ENCODE measurements around the gene HDAC4.
A peak's percentile ranks its signal among the peaks of the same experiment; 100 is the strongest.

Gene HDAC4

DNA sequence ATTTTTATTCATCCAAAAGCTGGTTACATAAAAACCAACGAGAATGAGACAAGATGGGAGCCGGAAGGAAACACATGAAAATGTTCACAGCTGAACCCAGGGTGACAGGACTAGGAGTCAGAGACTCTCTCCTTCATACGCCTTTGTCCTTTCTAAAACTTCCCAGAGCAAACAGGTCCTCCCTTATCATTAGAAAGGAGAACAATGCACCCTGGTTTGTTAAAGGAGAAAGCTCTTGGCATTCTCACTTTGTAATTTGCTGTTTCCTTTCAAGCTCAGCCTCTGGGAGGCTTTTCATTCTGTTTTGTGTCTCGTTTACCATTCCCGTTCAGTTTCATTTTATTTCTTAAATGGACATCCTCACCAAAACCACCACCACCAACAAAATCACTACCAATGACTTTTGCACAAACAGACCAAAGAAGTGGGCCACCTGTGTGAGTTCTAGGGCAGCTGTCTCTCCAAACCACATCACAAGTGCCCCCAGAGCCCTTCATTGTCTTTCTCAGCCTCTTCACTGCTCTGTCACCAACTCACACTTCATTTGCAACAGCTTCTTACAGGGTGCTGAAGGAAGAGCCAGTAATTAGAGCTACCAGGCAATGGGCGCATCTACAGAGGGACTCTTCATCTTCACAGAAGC, 105.3 kb downstream of the HDAC4 start:
- no peak for DNase-seq (ENCODE audit: low spot score)

DNA sequence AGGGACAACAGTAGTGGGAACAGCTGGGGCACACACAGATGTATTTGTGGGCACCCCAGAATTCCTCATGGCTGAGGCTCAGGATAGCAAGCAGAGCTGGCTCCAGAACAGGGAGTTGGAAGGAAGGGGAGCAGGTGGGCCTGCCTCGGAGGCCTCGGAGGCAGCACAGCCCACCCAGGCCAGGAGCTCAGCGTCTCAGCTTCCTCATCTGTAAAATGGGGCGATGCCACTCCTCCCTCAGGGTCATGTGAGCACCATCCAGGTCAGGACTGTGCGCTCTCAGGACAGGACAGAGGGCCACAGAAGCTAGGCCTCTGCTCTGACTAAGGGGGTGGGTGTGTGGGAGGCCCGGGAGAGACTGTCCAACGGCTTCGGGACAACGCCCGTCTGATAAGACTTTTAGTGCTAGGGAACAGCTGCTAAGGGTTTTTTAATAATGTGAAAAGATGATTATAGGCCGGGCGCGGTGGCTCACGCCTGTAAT, 106.2 kb downstream of the HDAC4 start:
- DNase-seq (ENCODE audit: low spot score), result no peak

DNA sequence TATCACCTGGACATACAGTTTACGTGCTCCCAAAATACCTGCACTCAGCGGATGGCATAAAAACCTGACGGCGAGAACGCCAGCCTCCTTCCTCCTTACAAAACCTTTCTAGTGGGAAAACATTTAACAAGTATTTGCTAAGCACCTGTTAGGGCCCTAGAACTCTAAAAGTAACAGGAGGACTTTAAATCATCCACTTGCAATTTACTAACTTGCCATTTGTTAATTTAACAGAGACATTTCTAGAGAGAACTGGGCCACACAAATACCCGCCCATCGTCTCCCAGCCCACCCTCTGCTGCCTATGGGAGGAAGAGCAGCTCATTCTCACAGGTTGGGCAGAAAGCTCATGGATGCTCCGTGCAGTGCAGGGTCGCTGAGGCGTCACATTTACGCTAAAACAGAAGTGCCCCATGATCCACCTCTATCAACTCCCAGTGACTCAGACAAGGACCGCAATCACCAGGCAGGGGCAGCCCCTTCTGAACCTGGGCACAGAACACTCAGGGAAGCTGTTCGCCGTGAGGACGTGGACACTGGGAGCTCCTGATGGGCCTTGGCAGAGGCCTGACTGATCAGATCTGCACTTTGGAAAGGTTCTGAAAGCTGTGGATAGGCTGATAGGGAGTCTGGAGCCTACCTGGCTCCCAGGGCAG, 106.9 kb downstream of the HDAC4 start:
- peak; percentile 44 for DNase-seq (ENCODE audit: low spot score)

DNA sequence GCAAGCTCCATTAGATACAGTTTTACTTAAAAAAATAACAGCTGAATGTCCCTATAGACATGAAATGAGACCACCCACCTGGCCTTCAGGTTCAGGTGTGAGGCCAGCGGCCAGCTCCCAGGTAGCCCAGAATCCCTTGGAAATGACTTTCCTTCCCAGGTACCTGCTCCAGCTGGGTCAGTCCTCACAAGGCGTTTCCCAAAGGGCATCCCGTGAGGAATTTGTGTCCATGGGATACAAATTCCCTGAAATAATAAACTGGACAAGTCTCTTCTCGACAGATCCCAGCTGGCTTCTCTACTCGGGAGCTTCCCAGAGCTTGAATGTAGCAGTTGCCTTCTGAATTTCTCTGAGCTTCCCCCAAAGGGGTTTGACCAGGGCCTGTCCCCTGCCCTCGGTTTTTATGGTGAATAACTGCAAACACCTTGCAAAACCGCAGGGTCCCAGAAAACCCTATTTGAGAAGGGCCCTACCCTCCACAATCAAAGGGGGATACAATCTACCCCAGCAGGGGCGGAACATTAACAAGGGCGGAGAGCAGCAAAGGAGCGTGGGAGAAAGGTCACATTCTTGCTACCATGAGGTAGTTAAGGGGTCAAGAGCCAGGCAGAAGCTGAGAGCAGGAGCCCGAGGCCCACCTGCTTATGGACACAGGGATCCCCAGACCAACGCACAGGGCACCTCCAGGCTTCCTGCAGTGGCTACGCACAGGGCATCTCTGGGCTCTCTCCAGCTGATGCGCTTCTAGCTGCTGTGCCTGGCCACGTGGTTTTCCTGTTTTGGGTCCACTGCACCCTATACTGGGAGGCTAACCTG, 107.7 kb downstream of the HDAC4 start:
- DNase-seq (ENCODE audit: low spot score), result no peak

DNA sequence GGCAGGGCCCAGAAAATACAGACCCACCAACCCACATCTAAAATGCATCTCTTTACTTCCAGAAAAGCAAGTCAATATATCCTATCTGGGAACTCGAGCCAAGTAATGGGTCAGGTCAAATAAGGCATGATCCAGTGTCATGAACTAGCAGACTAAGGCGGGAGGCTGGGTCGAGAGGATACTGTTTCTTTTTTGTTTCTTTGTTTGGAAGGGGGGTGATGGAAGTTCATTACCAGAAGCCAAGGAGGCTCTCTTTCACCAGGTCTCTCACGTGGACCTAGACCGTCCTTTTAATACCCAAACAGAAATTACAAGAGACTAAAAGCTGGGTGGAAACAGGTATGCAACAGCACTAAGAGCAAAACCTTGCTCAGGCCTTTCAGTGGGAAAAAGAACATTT, 108.3 kb downstream of the HDAC4 start:
- DNase-seq (ENCODE audit: low spot score), result no peak

DNA sequence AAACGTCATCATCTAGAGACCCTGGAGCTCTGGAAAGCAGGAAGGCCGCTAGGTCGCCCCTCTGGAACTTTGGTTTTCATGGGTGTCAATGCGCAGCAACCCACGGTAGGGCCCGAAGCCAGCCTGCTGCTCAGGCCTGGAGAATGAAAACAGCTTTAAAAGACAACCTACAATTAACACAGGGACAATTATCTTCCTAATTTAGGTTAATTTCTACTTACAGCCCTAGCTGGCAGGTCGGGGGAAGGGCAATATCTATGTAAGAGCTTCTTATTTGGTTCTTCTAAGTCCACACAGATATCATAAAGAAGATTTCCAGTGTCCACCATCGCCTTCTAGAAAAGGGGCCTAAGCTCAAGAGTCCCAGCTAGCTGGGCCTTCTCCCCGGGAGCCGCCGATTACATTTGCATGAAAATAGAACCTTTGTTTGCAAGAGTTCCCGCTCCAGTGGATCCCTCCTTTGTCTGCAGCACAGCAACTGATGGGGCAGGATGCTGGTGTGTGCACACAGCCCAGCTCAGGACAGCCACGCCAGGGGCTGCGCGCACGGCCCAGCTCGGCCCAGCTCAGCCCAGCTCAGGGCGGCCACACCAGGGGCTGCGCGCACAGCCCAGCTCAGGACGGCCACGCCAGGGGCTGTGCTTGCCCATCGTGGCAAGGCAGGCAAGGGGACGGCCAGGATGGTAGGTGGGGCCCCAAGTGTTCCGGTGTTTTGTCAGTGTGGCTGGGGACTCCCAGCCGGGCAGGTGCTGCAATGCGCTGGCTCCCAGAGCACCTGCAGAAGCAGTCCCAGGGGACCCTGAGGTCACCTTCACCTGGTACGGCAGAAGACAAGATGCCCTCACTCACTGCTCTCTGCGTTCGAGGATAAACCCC, 109.1 kb downstream of the HDAC4 start:
- no peak for DNase-seq (ENCODE audit: low spot score)

DNA sequence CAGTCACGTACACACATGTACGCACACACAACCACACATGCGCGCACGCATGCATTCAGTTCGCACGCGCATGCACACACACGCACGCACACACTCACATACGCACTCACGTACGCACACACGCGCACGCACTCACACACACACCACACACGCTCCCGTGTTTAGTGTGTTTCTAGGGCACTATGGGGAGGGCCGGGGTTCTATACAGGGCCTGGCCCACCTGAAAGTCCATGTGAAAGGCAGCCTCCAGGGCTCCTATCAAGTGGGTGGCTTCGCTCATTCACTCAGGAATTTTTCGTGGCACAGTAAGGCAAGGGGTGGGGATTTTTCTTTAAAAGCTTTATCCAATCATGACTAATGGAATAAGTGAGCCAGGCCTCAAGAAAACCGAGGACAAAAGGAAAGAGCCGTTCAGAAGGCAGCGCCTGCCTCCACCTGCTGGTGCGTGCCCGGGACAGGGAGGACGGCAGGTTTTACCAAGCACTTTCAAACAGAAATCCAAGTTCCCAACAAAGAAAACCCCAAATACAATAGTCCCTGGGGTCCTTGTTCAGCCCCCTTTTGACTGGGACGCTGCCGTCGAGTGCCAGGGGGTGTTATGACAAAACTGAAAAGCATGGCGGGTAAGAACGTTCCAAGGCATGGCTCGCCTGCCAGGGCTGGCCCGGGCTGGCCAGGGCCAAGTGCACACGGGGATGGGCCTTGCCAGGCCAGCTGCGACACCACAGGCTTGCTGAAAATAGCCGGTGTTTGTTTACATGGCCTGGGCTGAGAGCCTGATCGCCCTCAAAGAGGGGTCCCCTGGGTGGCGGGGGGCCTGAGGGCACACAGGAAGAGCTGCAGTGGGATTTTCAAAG, 110.0 kb downstream of the HDAC4 start:
- DNase-seq (ENCODE audit: low spot score), result no peak

DNA sequence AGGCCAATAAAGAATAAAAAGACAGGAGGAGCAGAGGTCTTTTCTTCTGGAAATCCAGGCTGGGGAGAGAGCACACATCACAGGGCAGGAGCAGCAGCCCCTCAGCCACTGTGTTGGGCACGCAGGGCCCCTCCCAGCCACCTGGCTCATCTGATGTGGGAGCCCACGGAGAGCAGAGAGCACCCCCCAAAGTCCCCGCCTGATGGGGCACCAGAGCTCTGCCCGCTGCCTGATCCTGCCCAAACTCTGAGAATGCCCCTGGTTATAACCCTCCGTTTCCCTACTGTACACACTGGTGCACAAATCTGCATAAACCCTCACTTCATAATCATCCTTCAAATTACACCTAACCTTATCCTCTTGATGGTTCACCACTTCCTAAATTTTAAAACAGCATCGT, 111.3 kb downstream of the HDAC4 start:
- DNase-seq (ENCODE audit: low spot score), result no peak

DNA sequence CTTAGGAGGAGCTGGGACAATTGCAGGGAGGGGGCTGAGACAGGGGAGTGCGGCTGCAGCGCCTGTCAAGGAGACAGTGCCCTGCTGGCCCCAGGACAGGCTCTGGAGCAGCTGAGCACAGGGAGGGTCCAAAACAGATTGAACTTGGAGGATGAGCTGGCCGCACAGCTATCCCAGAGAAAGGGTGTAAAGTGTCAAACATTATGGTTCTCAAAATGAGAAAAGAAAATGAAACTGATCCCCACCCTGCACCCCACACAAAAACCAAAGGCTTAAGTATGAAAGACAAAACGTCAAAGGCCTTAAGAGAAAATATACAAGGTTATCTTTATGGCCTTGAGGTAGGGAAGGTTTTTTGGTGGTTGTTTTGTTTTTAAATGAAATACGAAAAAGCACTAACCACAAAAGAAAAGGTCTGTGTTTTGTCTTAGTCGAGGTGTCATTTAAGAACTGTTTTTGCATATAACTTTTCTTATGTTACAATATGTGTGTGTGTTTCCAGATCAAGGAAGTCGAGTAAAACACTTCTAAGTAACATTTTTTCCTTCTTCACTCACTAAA, 111.8 kb downstream of the HDAC4 start:
- peak; percentile 39 for DNase-seq (ENCODE audit: low spot score)

DNA sequence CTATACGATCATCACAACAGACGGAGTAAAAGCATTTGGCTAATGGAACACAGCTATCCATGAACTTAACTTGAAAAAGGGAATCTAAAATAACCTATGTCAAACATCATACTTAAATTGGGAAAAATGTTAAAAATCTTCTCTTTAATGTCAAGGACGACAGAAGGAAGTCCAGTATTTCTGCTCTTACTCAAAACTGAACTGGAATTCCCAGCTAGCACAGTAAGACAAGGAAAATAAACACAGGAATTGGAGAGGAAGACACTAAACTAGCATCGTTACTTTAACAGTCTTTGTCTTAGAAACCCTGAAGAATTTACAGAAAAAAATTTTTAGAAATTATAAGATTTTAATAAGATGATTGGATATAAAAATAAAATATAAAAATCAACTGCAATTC, 112.6 kb downstream of the HDAC4 start:
- no peak for DNase-seq (ENCODE audit: low spot score)

DNA sequence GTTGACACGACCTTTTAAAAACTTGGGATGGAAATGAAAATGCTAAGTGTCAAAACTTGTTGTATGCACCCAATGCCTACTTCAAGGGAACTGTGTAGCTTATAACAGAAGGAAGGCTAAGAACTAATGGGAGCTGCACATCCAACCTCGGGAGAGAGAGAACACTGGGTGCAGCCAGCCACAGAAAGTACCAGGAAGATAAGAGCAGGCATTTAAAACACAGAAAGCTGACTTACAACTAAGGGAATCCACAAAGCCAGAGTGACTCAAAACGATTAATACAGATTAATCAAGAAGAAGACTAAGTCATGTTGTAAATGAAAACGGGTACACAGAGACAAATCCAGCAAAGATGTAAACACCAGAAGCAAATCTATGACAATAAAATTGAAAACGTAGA, 113.4 kb downstream of the HDAC4 start:
- no peak for DNase-seq (ENCODE audit: low spot score)

DNA sequence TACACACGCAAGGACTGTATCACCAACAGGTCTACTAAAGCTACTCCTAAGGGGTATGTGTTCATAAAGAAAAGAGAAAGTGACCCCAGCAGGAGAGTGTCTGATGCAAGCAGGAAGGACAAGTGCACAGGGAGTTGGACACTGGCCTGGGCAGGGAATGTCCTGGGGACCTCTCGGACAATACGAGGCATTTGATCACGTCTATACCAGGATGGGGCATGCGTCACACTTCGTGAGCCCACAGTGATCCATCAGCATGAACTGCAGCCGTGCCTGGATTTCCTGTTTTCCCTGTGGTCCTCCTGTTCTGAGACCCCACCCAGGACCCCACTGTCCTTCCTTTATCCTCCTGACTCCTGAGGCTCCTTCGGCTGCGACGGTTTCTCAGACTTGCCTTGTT, 113.9 kb downstream of the HDAC4 start:
- no peak for DNase-seq (ENCODE audit: low spot score)

DNA sequence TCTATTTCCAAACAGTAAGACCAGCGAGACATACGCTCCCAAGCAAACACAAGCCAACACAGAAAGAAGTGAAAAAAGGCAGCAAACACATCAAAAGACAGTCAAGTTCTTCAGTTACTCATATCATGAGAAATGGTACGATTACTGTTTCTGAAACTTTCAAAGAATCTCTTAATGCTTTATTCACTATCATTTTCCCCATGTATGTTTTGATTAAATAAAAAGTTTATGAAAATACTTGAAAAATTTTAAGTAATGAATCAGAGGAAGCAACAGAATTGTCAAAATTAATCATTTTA, 114.9 kb downstream of the HDAC4 start:
- no peak for DNase-seq (ENCODE audit: low spot score)

DNA sequence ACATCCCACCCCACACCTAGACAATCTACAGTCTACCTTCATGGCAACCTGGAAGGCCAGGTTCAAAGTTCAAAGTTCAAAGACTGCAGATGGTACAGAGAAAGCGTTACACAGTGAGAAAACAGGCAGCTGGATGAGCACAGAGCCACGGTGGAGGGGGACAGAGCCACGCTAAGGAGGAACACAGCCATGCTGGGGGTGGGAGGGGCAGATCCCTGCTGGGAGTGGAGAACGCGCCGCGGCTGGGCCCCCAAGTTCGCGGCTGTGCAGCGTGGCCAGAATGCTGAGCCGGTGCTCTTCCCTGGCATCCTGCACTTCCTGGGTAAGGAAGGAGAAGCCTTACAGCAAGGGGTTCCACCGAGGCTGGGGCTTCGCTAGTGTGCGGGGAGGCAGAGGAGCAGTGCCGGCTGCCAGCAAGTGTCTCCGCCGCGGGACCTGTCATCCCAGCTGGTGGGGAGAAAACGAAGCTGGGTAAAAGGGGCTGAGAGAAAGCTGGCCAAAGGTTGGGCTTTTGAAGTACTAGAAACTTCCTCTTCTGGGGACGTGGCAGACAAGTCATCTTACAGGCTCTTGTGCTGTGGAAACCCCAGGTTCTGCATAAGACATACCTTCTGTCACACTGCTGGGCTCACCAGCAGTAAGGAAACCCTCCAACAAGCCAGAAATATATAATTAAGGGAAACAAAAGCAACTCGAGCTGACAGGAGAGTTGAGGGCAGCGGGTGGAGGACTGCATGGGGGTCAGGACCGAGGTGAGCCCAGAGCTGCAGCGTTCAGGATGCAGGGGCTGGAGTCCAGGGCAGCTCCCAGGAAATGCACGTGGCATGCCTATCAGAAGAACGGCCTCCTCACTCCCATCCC, 115.5 kb downstream of the HDAC4 start:
- DNase-seq (ENCODE audit: low spot score), result peak; percentile 30

DNA sequence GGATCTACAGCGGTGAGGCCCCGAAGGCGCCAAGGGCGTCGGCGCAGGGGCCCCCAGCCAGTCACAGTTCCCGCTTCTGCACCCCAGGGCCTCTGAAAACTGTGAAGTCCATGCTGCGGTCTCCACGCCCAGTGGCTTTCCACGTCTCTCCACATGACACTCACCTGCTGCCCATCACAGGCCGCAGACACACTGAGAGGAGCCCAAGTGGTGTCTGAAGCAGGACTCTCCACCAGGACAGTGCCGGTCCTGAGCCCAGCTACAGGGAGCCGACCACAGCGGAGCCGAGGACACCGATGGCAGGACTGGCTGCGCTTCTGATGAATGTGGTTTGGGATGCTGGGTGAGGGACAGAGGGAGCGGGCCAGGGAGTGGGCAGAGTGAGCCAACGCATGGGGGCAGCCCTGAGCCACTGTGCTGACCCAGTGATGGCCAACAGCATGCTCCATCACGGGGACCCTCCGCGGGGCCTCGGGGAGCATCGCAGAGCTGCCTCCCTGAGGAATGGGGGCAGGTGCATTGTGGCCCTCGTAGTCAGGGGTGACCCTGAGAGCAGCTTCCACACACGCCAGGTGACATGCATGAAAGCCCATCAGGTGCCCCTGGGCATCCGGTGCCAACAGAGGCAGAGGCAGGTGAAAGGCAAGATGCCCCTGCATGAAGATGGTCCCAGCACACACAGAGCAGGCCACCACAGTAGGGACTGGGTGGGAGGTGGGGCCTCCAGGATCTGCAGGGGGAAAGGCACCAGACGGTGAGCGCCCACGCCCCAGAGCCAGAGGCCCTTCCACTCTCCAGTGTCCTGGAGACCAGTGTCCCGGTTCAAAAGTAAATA, 116.6 kb downstream of the HDAC4 start:
- no peak for DNase-seq (ENCODE audit: low spot score)

DNA sequence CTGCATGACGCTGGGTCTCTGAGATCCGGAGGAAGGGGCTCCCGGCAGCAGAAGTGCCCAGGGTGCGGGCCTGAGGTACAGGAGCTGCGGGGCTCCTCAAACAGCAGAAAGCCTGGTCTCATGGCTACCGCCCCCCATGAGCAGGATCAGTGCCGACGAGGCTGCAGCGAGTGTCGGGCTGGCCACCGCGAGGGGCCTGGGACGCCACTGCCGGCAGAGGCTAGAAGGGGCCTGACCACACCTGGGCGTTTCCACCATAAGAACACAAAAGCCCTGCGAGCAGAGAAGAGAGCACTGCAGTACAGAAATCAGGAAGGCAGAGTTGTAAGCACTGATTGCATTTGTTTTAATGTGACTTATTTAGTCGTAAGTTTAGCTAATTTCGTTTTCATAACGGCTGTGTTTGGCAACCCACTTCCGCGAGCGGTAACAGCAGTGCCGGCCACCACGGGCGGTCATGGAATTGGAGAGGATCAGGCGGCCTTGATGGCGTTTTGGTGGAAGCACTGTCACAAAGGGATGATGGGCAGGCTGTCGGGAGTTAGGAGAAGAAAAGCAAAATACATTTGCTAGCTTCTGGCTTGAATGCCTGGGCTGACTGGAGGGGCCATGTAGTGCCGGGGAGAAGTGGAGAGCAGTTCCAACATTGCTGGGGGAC, 117.4 kb downstream of the HDAC4 start:
- DNase-seq (ENCODE audit: low spot score), result no peak

DNA sequence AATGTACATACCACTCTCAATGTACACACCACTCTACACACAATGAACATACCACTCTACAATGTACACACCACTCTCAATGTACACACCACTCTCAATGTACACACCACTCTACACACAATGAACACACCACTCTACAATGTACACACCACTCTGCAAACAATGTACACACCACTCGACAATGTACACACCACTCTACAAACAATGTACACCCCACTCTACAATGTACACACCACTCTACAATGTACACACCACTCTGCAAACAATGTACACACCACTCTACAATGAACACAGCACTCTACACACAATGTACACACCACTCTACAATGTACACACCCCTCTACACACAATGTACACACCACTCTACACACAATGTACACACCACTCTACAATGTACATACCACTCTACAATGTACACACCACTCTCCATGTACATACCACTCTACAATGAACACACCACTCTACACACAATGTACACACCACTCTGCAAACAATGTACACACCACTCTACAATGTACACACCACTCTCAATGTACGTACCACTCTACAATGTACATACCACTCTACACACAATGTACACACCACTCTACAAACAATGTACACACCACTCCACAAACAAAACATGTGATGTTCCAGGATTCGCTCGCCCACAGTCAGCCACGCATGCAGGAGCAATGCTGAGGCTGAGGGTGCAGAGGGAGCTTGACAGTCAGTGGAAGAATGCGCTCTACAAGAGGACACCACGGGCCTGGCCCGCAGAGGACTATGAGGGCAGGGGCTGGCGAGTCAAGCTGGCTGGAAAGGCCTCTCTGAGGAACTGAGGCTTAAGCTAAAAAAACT, 118.2 kb downstream of the HDAC4 start:
- DNase-seq (ENCODE audit: low spot score), result no peak

All from CD4-positive, alpha-beta T cell treated with Interleukin-15 for 4 hours (primary cell).